ENCODE results near the gene ZNF789. TPM values are rescaled to one million over a fixed set of nuclear protein-coding genes. Genes with fewer than 3 reads are reported as not detected.

Gene ZNF789
- total and polyA plus RNA-seq, 10 of the 15 experiments (the other 5 are each of a cell fraction or from before 2014, with no cell fraction given): 5.6 to 44.6 (median 21.3) TPM

- TF ChIP-seq PBX3 (IDR thresholded peaks at IDR 0.05; ENCODE audit: insufficient replicate concordance, low read depth, low read length): peak; percentile 91
Measured at GRCh38 chr7:99472561-99473314, at the start of gene ZNF789 (continued).

DNA sequence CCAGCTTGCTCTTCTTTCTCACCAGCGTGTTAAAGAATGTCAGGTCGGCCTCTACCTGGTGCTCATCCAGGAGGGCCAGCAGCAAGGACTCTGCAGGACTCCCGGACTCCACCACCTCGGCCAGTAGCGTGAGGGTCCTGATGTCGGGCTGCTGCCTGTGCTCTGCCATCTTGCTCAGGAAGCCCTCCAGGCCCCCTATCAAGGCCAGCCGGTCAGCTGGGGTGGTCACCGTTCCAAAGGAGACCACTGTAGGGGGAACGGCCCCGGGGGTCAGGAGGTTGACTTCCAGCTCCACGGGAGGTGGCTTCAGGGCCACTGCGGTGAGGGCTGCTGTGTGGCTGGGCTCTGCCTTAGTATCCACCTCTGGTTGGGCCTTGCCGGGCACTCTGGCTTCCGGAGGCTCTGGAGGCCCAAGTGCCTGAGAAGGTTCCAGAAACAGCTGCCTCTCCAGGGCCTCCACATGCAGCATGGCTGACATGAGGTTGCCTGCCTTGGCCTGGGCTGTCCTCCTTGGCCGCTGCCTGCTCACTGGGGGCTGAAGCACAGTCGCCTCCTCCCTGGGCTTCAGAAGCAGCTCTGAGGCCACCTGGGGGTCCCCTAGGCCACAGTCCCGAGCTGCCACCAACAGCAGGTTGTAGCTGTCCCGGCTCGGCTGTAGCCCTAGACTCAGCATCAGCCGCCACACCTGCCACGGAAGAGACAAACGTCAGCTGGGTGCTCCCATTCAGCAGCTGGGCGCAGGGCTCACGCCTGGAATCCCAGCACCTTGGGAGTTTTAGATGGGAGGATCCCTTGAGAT lies 47.6 kb upstream of the ZNF789 start:
- CTCF ChIA-PET: no interaction called here
- WGBS (ENCODE audit: insufficient coverage, insufficient replicate concordance, low lambda C conversion rate, missing lambda C conversion rate): 97% methylated on average over 24 of the region's 24 CpGs

More for the DNA sequence above, 47.6 kb upstream of the ZNF789 start:
- H4K20me1 ChIP-seq (ENCODE audit: control insufficient read depth, insufficient read depth): no peaks in the 10 kb centered on the region
- FAIRE-seq (no peak), DNase-seq (ENCODE audit: low read depth, low spot score) (no peak), ATAC-seq (no peak)
- H3K36me3 ChIP-seq (ENCODE audit: control insufficient read depth in 2 of 2, insufficient read depth in 2 of 2, low read length in 1 of 2): peaks cover 10 to 18% of the 10 kb centered on the region in 2 experiments; a peak in 3 of 4 replicates
- POLR2A ChIA-PET: interaction anchor here (1.0 kb wide), 1 partner anchor 304 kb away, joined by 3 read pairs; no protein-coding TSS in a partner anchor
- TF ChIP-seq, protein P1, sequence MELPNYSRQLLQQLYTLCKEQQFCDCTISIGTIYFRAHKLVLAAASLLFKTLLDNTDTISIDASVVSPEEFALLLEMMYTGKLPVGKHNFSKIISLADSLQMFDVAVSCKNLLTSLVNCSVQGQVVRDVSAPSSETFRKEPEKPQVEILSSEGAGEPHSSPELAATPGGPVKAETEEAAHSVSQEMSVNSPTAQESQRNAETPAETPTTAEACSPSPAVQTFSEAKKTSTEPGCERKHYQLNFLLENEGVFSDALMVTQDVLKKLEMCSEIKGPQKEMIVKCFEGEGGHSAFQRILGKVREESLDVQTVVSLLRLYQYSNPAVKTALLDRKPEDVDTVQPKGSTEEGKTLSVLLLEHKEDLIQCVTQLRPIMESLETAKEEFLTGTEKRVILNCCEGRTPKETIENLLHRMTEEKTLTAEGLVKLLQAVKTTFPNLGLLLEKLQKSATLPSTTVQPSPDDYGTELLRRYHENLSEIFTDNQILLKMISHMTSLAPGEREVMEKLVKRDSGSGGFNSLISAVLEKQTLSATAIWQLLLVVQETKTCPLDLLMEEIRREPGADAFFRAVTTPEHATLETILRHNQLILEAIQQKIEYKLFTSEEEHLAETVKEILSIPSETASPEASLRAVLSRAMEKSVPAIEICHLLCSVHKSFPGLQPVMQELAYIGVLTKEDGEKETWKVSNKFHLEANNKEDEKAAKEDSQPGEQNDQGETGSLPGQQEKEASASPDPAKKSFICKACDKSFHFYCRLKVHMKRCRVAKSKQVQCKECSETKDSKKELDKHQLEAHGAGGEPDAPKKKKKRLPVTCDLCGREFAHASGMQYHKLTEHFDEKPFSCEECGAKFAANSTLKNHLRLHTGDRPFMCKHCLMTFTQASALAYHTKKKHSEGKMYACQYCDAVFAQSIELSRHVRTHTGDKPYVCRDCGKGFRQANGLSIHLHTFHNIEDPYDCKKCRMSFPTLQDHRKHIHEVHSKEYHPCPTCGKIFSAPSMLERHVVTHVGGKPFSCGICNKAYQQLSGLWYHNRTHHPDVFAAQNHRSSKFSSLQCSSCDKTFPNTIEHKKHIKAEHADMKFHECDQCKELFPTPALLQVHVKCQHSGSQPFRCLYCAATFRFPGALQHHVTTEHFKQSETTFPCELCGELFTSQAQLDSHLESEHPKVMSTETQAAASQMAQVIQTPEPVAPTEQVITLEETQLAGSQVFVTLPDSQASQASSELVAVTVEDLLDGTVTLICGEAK (IDR thresholded peaks at IDR 0.05; ENCODE audit: borderline replicate concordance): no peak
- TF ChIP-seq FOXK2 (IDR thresholded peaks at IDR 0.05) (no peak), NR2C2 (IDR thresholded peaks at IDR 0.05; ENCODE audit: borderline replicate concordance, control insufficient read depth, insufficient read length, low read depth) (no peak), FOXM1 (IDR thresholded peaks at IDR 0.05; ENCODE audit: low read depth, low read length) (no peak), TCF12 (IDR thresholded peaks at IDR 0.05; ENCODE audit: low read depth, low read length) (no peak), NFYA (IDR thresholded peaks at IDR 0.05; ENCODE audit: borderline replicate concordance, low read depth, low read length) (no peak), ZNF24 (IDR thresholded peaks at IDR 0.05) (no peak), PAX8 (IDR thresholded peaks at IDR 0.05) (no peak), TARDBP (IDR thresholded peaks at IDR 0.05; ENCODE audit: borderline replicate concordance) (no peak), IRF4 (IDR thresholded peaks at IDR 0.05; ENCODE audit: low read depth, low read length) (no peak), PML (IDR thresholded peaks at IDR 0.05; ENCODE audit: low read length) (no peak)
- TF ChIP-seq, protein P2, sequence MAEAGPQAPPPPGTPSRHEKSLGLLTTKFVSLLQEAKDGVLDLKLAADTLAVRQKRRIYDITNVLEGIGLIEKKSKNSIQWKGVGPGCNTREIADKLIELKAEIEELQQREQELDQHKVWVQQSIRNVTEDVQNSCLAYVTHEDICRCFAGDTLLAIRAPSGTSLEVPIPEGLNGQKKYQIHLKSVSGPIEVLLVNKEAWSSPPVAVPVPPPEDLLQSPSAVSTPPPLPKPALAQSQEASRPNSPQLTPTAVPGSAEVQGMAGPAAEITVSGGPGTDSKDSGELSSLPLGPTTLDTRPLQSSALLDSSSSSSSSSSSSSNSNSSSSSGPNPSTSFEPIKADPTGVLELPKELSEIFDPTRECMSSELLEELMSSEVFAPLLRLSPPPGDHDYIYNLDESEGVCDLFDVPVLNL (IDR thresholded peaks at IDR 0.05; ENCODE audit: low read depth, low read length): no peak
- TF ChIP-seq, protein P3, sequence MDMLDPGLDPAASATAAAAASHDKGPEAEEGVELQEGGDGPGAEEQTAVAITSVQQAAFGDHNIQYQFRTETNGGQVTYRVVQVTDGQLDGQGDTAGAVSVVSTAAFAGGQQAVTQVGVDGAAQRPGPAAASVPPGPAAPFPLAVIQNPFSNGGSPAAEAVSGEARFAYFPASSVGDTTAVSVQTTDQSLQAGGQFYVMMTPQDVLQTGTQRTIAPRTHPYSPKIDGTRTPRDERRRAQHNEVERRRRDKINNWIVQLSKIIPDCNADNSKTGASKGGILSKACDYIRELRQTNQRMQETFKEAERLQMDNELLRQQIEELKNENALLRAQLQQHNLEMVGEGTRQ (IDR thresholded peaks at IDR 0.05; ENCODE audit: borderline replicate concordance, low read depth, low read length): no peak
- H3K27ac ChIP-seq (ENCODE audit: control insufficient read depth, insufficient read depth): no peak overlapping the region
- H2AFZ ChIP-seq (ENCODE audit: control insufficient read depth, low read depth, low read length): no peak overlapping the region
- SMC1A ChIA-PET (ENCODE audit: uncharacterized antibody, unreplicated experiment): no interaction called here
- H3K4me1 ChIP-seq (ENCODE audit: control insufficient read depth, insufficient read depth, low read length): no peaks in the 10 kb centered on the region
- H3K79me2 ChIP-seq (ENCODE audit: control insufficient read depth, insufficient read depth, low read length): no peaks in the 10 kb centered on the region
- H3K27me3 ChIP-seq (replicated peaks in 1 of 2; ENCODE audit: control insufficient read depth in 2 of 2, insufficient read depth in 2 of 2, low read length in 1 of 2): no peaks in the 10 kb centered on the region
- H3K9ac ChIP-seq (ENCODE audit: control insufficient read depth, insufficient read depth, low read length): no peak overlapping the region
- RAD21 ChIA-PET (ENCODE audit: unreplicated experiment): no interaction called here
- intact Hi-C loops (cut with micrococcal nuclease; ENCODE audit: unreplicated experiment): no loop called here
- H3K9me3 ChIP-seq (replicated peaks; ENCODE audit: control insufficient read depth, insufficient read depth, low read length): no peaks in the 10 kb centered on the region
- BruUV-seq (replicated peaks): no TSS peak
- no peak overlapping the region for H3K4me2 ChIP-seq (ENCODE audit: control insufficient read depth, insufficient read depth)
- no peak overlapping the region for H3K4me3 ChIP-seq
- in situ Hi-C loops (cut with MboI): no loop called here
